ENCODE data around the gene HEATR5B.
A peak's percentile ranks its signal among the peaks of the same experiment; 100 is the strongest.
"Not testable (repeated sequence)": the region's sequence is repeated elsewhere in the genome, so short reads cannot be mapped to it uniquely, and the experiment has no call there.

HEATR5B gene

GRCh38 chr2:36954977-36955607, 129.1 kb downstream of the HEATR5B start:
- TF ChIP-seq FOXP2 (optimal IDR thresholded peaks at IDR 0.05; ENCODE audit: control extremely low read depth, extremely low read length, insufficient read depth) = no peak
- no peak for TF ChIP-seq EZH2 (IDR thresholded peaks at IDR 0.05)
- no peak for TF ChIP-seq POLR2AphosphoS5 (IDR thresholded peaks at IDR 0.05; ENCODE audit: borderline replicate concordance, low read depth, low read length)
- H3K9ac ChIP-seq (ENCODE audit: insufficient read length) = no peak overlapping the region
- H3K9me3 ChIP-seq (ENCODE audit: low read depth, low read length) = no peaks in the 10 kb centered on the region
- no peak overlapping the region for H3K4me3 ChIP-seq
- no peaks in the 10 kb centered on the region; the same call in 1 of the 2 replicates for H3K36me3 ChIP-seq (ENCODE audit: insufficient read depth, low read length)
- no peak for DNase-seq (ENCODE audit: low read depth, low spot score)
- no peak overlapping the region for H3K27ac ChIP-seq

- DNase-seq (ENCODE audit: low read depth, low spot score) = no peak
- H3K27ac ChIP-seq = no peak overlapping the region
- TF ChIP-seq EZH2 (IDR thresholded peaks at IDR 0.05) (no peak), FOXP2 (optimal IDR thresholded peaks at IDR 0.05; ENCODE audit: control extremely low read depth, extremely low read length, insufficient read depth) (no peak), POLR2AphosphoS5 (IDR thresholded peaks at IDR 0.05; ENCODE audit: borderline replicate concordance, low read depth, low read length) (no peak)
- no peaks in the 10 kb centered on the region for H3K36me3 ChIP-seq (ENCODE audit: insufficient read depth, low read length)
- no peak overlapping the region for H3K4me3 ChIP-seq
- no peaks in the 10 kb centered on the region for H3K9me3 ChIP-seq (ENCODE audit: low read depth, low read length)
- H3K9ac ChIP-seq (ENCODE audit: insufficient read length) = no peak overlapping the region
Measured at GRCh38 chr2:36952748-36953197, 131.4 kb downstream of the HEATR5B start.

DNA sequence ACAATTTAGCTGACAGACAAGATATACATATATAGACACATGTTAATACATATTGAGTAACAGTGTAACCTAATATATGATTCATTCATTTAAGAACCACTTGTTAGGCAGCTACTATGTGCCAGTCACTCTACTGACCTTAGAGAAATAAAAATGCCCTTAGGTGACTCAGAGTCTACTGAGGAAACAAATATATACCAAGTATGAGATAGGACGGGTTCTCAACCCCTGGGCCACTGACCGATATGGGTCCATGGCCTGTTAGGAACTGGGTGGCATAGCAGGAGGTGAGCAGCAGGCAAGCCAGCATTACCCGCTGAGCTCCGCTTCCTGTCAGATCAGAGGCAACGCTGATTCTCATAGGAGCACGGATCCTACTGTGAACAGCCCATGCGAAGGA, 132.6 kb downstream of the HEATR5B start:
- TF ChIP-seq EZH2 (IDR thresholded peaks at IDR 0.05) = no peak
- TF ChIP-seq FOXP2 (optimal IDR thresholded peaks at IDR 0.05; ENCODE audit: control extremely low read depth, extremely low read length, insufficient read depth) = no peak
- TF ChIP-seq POLR2AphosphoS5 (IDR thresholded peaks at IDR 0.05; ENCODE audit: borderline replicate concordance, low read depth, low read length) = no peak
- no peak for DNase-seq (ENCODE audit: low read depth, low spot score)

GRCh38 chr2:36951027-36951518, 133.1 kb downstream of the HEATR5B start:
- Histone ChIP-seq H3K27ac (peak overlapping the region; percentile 38; the same call in 1 of the 2 replicates), H3K4me3 (no peak overlapping the region)

More for the DNA sequence above, 132.6 kb downstream of the HEATR5B start:
- Histone ChIP-seq H3K36me3 (ENCODE audit: insufficient read depth, low read length) (no peaks in the 10 kb centered on the region), H3K9ac (ENCODE audit: insufficient read length) (no peak overlapping the region), H3K4me3 (no peak overlapping the region), H3K9me3 (ENCODE audit: low read depth, low read length) (no peaks in the 10 kb centered on the region), H3K27ac (0 out of 2 replicates have a peak overlapping the region, but pooled peaks have one; percentile 35)

GRCh38 chr2:36949845-36950244, 134.3 kb downstream of the HEATR5B start:
- Histone ChIP-seq H3K27ac (no peak overlapping the region), H3K9ac (ENCODE audit: insufficient read length) (no peak overlapping the region), H3K36me3 (ENCODE audit: insufficient read depth, low read length) (no peaks in the 10 kb centered on the region), H3K4me3 (no peak overlapping the region), H3K9me3 (ENCODE audit: low read depth, low read length) (no peaks in the 10 kb centered on the region)
- DNase-seq (ENCODE audit: low read depth, low spot score) = no peak
- TF ChIP-seq EZH2 (IDR thresholded peaks at IDR 0.05) (no peak), FOXP2 (optimal IDR thresholded peaks at IDR 0.05; ENCODE audit: control extremely low read depth, extremely low read length, insufficient read depth) (no peak), POLR2AphosphoS5 (IDR thresholded peaks at IDR 0.05; ENCODE audit: borderline replicate concordance, low read depth, low read length) (no peak)

More at GRCh38 chr2:36951027-36951518, 133.1 kb downstream of the HEATR5B start:
- DNase-seq (ENCODE audit: low read depth, low spot score) = no peak
- Histone ChIP-seq H3K36me3 (ENCODE audit: insufficient read depth, low read length) (no peaks in the 10 kb centered on the region), H3K9me3 (ENCODE audit: low read depth, low read length) (no peaks in the 10 kb centered on the region), H3K9ac (ENCODE audit: insufficient read length) (no peak overlapping the region)
- no peak for TF ChIP-seq EZH2 (IDR thresholded peaks at IDR 0.05)
- TF ChIP-seq FOXP2 (optimal IDR thresholded peaks at IDR 0.05; ENCODE audit: control extremely low read depth, extremely low read length, insufficient read depth) = no peak
- TF ChIP-seq POLR2AphosphoS5 (IDR thresholded peaks at IDR 0.05; ENCODE audit: borderline replicate concordance, low read depth, low read length) = no peak

DNA sequence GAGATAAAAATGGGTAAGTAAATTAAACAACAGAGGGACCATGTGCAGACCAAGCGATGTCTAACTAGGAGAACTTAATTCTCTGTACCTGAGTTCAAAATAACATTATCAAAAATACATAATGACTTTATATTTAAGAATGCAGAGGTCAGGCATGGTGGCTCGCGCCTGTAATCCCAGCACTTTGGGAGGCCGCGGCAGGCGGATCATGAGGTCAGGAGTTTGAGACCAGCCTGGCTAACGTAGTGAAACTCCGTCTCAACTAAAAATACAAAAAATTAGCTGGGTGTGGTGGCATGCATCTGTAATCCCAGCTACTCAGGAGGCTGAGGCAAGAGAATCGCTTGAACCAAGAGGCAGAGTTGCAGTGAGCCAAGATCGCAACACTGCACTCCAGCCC, 138.9 kb downstream of the HEATR5B start:
- not testable (repeated sequence) for H3K36me3 ChIP-seq (ENCODE audit: insufficient read depth, low read length); H3K27ac ChIP-seq; H3K4me3 ChIP-seq; H3K9me3 ChIP-seq (ENCODE audit: low read depth, low read length); DNase-seq (ENCODE audit: low read depth, low spot score); H3K9ac ChIP-seq (ENCODE audit: insufficient read length)

- H3K36me3 ChIP-seq (ENCODE audit: insufficient read depth, low read length) = no peaks in the 10 kb centered on the region
- no peak overlapping the region for H3K4me3 ChIP-seq
- no peak for TF ChIP-seq EZH2 (IDR thresholded peaks at IDR 0.05)
- no peak for TF ChIP-seq POLR2AphosphoS5 (IDR thresholded peaks at IDR 0.05; ENCODE audit: borderline replicate concordance, low read depth, low read length)
- TF ChIP-seq FOXP2 (optimal IDR thresholded peaks at IDR 0.05; ENCODE audit: control extremely low read depth, extremely low read length, insufficient read depth) = no peak
- no peak for DNase-seq (ENCODE audit: low read depth, low spot score)
- H3K9me3 ChIP-seq (ENCODE audit: low read depth, low read length) = no peaks in the 10 kb centered on the region
- H3K9ac ChIP-seq (ENCODE audit: insufficient read length) = no peak overlapping the region
- H3K27ac ChIP-seq = no peak overlapping the region
Measured at GRCh38 chr2:36941867-36942266, 142.3 kb downstream of the HEATR5B start.

- not testable (repeated sequence) for H3K27ac ChIP-seq; H3K9me3 ChIP-seq (ENCODE audit: low read depth, low read length); H3K4me3 ChIP-seq; H3K36me3 ChIP-seq (ENCODE audit: insufficient read depth, low read length); DNase-seq (ENCODE audit: low read depth, low spot score); H3K9ac ChIP-seq (ENCODE audit: insufficient read length)
Measured at GRCh38 chr2:36936526-36936925, 147.6 kb downstream of the HEATR5B start.

- not testable (repeated sequence) for H3K9me3 ChIP-seq (ENCODE audit: low read depth, low read length); DNase-seq (ENCODE audit: low read depth, low spot score); H3K27ac ChIP-seq; H3K9ac ChIP-seq (ENCODE audit: insufficient read length); H3K4me3 ChIP-seq; H3K36me3 ChIP-seq (ENCODE audit: insufficient read depth, low read length)
Measured at GRCh38 chr2:36931688-36932087, 152.5 kb downstream of the HEATR5B start.

Measured in SK-N-MC (cell line).